ENCODE measurements around the gene NHLRC4. TPM values are rescaled to one million over a fixed set of nuclear protein-coding genes. Genes with fewer than 3 reads are reported as not detected.
A peak's percentile ranks its signal among the peaks of the same experiment; 100 is the strongest.

Gene NHLRC4
- total and polyA plus RNA-seq, 9 of the 15 experiments (the other 6 are each of a cell fraction or from before 2014, with no cell fraction given) = 0.24 to 3.7 (median 1.3) TPM; not detected in 2

- no peak for TF ChIP-seq ZNF280A (IDR thresholded peaks at IDR 0.05; ENCODE audit: low read depth, partially characterized antibody)
- TF ChIP-seq GTF2F1 (IDR thresholded peaks at IDR 0.05; ENCODE audit: low read depth, low read length) = no peak
- TF ChIP-seq ZNF449 (CRISPR knock-in tag; IDR thresholded peaks at IDR 0.05) = no peak
- no peak for TF ChIP-seq TEAD4 (IDR thresholded peaks at IDR 0.05; ENCODE audit: low read length)
- 0 out of 2 replicates have a peak, but pooled peaks have one; percentile 59 for TF ChIP-seq TEAD4 (CRISPR knock-in tag; IDR thresholded peaks at IDR 0.05; ENCODE audit: borderline replicate concordance)
- TF ChIP-seq RBM25 (IDR thresholded peaks at IDR 0.05; ENCODE audit: low read depth, low read length, severe bottlenecking) = no peak
- TF ChIP-seq COPS2 (conservative IDR thresholded peaks at IDR 0.05) = no peak
- TF ChIP-seq RBM39 (optimal IDR thresholded peaks at IDR 0.05; ENCODE audit: low read depth, low read length) = no peak
- TF ChIP-seq ZBTB26 (CRISPR knock-in tag; IDR thresholded peaks at IDR 0.05) = no peak
- TF ChIP-seq NKRF (IDR thresholded peaks at IDR 0.05; ENCODE audit: borderline replicate concordance) = no peak
- no peak for TF ChIP-seq ZNF224 (CRISPR knock-in tag; IDR thresholded peaks at IDR 0.05)
- no peak for TF ChIP-seq MEF2D (tag; conservative IDR thresholded peaks at IDR 0.05; ENCODE audit: low read depth)
- peak; percentile 70 for TF ChIP-seq MAX (CRISPR knock-in tag; IDR thresholded peaks at IDR 0.05)
- no peak for TF ChIP-seq ZNF445 (CRISPR knock-in tag; IDR thresholded peaks at IDR 0.05; ENCODE audit: low read depth)
- no peak for TF ChIP-seq MEF2A (IDR thresholded peaks at IDR 0.05; ENCODE audit: control insufficient read depth, low read depth, low read length)
- no peak for TF ChIP-seq ZNF77 (CRISPR knock-in tag; IDR thresholded peaks at IDR 0.05)
- TF ChIP-seq ZNF444 (CRISPR knock-in tag; IDR thresholded peaks at IDR 0.05) = no peak
- TF ChIP-seq FOXP1 (CRISPR knock-in tag; IDR thresholded peaks at IDR 0.05) = 0 out of 2 replicates have a peak, but pooled peaks have one; percentile 27
- no peak for TF ChIP-seq BRD9 (IDR thresholded peaks at IDR 0.05; ENCODE audit: low read depth, partially characterized antibody)
- no peak for TF ChIP-seq RFX5 (IDR thresholded peaks at IDR 0.05; ENCODE audit: low read depth, low read length)
- TF ChIP-seq PCBP1 (IDR thresholded peaks at IDR 0.05; ENCODE audit: low read depth, low read length, poor library complexity, severe bottlenecking) = no peak
Measured at GRCh38 chr16:561957-562938, 4.6 kb upstream of the NHLRC4 start (continued).
